HG03175 (cell line): Measurements from ENCODE around the gene DGCR8.
"Not testable (repeated sequence)": the region's sequence is repeated elsewhere in the genome, so short reads cannot be mapped to it uniquely, and the experiment has no call there.

ENCODE experiments used
- ATAC-seq: cut with Tn5 transposase; IDR thresholded peaks from one replicate; pipeline ENCODE4 v1.9.1; 2021; ENCODE audit warnings: mild to moderate bottlenecking, moderate library complexity; ENCODE audit not compliant: unreplicated experiment

The DGCR8 gene

DNA sequence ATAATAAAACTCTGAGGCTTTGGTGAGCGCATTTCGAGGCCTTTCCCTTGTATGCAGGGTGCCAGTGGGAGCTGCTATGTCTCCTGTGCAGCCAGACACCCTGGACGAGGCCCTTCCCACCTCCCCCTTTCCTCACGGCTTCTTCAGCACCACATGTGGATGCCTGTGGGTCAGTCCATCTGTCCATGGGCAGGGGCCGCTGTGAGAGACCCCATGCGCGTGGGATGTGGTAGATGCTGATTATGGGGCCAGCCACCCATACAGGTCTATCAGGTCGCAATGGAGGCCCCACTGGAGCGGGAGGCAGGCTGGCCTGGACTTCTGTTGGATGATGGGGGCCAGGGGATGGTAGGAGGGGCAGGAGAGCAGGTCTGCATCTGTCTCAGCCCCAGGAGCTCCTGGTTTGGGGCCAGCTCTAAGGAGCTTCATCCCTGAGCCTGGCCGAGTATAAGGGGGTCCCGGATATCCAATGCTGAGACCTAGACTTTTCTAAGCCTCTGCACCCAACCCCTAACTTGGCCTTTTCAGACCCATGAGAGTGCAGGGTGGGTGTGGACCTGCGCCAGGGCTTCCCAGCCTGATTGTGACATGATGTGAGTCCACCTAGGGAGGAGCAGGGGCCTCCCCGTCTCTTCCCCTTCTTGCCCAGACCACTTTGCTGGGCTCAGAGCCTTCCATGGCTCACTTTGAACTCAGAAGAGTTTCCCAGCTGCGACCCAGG is 14.0 kb upstream of the DGCR8 start:
- no peak for ATAC-seq

- no peak for ATAC-seq
Measured at GRCh38 chr22:20066617-20067383, 13.2 kb upstream of the DGCR8 start.

GRCh38 chr22:20067384-20067682 is 12.7 kb upstream of the DGCR8 start:
- ATAC-seq, result not testable (repeated sequence)

DNA sequence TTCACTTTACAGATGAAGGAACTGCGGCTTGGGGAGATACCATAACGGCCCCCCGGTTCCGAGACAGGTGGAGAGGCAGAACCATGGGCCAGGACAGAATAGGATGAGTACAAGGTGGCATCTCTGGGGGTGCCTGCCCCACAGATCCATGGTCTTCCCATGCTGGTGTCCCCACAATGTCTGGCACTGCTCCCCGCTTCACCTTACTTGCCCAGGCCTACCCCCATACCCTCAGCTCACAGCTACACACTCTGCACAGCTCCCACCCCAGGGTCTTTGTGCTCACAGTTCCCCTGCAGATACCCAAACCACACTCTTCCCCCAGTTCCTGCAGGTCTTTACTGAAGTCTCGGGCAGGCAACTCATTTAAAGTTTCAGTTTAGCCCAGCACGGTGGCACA is 11.4 kb upstream of the DGCR8 start:
- no peak for ATAC-seq

DNA sequence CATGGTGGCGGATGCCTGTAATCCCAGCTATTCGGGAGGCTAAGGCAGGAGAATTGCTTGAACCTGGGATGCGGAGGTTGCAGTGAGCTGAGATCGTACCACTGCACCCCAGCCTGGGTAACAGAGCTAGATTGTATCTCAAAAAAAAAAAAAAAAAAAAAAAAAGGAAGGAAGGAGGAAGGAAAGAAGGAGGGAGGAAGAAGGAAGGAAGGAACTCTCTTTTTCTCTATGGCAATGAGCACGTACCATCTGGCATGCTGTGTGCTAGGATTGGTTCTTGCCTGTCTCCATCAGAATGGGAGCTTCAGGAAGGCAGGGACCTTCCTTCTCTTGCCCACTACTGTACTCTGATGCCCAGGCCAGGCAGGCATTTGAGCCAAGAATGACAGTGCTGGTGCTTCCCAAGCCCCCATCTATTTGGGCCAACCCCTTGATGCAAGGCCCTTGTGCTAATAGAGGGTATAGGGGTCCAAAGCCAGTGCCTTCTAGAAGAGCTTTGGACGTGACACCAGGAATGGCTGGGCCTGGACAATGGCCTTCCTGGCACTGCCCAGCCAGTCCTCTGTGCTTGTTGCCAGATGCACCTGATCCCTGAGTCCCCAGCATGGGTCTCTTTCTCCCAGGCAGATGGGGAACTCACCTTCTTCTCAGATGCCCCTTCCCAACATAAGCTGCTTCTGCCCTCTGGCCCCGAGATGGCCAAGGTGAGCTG is 10.6 kb upstream of the DGCR8 start:
- no peak for ATAC-seq

DNA sequence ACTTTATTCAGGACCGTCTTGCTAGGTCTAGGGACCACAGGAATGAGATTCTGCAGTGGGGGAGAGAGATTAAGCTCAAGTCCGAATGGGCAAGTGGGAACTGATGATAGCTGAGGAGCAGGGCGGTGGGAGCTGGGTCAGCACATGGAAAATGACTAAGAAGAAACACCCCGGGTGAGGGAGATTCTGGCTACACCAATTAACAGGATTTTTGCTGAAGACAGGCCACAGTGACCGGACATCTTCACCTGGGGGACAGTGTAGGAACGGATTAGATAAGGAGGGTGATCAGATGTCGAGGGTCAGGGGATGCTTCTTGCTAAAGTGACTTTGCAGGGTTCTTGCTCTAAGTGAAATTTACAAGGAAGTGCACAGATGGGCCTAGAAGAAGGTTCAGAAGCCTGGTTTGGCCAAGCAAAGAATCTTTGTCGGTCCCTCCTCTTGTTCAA is 8.5 kb upstream of the DGCR8 start:
- no peak for ATAC-seq

DNA sequence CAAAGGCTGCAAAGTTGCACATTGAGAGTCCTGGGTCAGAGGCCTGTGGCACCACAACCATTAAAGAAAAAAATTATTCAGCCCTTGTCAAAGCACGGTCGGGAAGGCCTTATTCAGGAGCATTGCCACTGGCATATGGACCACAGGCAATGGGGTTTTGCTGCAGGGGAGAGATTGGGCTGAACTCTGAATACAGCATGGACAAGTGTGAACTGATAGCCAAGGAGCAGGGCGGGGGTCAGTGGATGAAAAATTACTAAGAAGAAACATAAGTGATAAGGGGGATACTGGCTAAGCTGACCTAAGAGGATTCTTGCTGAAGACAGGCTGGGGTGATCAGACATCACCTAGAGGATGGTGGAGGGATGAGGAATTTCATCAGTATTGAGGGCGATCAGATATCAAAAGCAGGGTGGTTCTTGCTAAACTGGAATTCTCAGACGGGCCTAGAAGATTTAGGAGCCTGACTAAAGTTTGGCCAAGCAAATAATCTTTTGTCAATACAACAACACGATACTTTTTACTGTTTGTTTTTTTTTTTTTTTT is 3.3 kb upstream of the DGCR8 start:
- ATAC-seq, result no peak

GRCh38 chr22:20080445-20080775 is 369 bp downstream of the DGCR8 start:
- ATAC-seq, result peak; percentile 70

GRCh38 chr22:20080776-20081654 is 974 bp downstream of the DGCR8 start:
- ATAC-seq, result no peak

- ATAC-seq, result no peak
Measured at GRCh38 chr22:20083157-20083890, 3.3 kb downstream of the DGCR8 start.

DNA sequence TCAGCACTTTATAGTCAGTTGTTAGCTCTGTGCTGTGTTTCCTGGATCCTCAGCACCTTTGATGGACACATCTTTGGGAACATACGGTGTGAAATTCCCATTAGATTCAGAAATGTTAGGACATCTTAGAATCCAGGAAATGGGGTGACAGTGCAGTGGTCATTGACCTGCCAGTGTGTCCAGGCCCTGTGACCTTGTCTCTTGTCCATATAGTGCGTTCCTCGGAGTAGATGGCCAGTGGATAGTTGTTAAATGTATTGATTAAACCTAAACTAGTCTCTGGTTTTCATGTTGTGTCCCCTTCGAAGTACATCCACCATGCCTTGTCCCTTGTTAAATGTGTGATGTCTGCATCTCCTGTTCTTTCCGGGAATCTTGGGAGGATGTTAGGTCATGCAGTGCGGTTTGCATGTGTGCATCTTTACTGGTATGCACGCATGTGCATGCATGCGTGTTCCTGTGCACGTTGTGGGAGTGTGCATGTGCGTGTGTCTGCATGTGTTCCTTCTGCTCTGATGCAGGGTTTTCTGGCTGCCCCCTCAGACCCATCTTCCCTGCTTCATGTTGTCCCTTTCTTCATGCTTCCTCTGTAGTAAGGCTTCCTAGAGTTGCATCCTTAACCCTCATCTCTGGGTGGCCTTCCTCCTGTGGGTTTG is 4.0 kb downstream of the DGCR8 start:
- ATAC-seq, result no peak

DNA sequence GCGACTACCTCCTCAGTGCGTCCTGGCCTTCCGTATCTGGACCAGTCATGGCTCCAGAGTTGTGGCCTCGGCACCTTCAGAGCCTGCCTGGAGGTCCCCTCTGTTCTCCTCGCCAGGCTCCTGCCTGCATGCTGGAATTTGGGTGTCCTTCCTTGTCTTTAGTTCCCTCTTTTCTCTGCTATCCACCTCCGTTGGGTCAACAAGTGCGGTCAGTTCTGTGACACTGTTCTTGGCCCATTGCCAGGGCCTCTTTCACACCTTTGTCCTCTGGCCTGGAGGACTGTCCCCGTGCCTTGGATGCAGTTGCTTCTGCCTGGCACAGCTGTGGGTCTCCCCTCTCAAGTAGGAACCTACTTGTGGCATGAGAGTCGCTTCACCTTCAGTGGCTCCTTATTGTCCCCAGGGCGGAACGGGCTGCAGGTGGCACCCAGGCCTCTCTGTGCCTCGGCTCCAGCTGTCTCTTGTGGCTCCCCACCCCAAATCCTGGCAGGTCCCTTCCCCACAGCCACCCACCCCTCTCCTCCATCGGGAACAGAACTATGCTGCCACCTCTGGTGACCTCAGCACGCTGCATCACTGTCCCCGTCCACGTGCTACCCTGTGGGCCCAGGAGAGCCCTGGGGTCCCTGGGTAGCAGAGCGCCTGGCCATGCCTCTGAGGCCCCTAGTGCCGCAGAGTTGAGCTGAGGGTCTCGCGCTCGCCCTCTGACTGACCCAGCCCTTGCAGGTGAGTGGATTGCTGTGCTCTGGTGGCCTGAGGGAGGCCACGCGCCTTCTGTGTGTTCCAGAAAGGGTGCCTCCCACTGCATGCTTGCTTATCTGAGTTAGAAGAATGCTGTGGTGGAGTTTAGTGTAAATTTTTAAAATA is 4.7 kb downstream of the DGCR8 start:
- ATAC-seq, result no peak

DNA sequence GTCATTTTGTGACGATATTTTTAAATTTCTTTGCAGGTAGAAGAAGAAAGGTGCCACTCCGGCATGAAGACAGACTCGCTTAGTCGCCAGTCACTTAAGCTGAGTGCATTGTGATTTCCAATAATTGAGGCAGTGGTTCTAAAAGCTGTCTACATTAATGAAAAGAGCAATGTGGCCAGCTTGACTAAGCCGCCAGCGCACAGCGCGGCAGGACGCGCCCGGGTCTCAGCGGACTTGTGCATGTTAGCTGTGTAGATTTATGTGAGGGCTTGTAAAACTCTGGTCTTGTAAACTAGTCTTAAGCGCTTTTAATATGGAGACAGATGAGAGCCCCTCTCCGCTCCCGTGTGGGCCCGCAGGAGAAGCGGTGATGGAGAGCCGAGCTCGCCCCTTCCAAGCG is 5.6 kb downstream of the DGCR8 start:
- ATAC-seq, result no peak

- ATAC-seq, result no peak
Measured at GRCh38 chr22:20086101-20086599, 6.1 kb downstream of the DGCR8 start.

GRCh38 chr22:20086763-20087162 is 6.7 kb downstream of the DGCR8 start:
- ATAC-seq, result no peak

DNA sequence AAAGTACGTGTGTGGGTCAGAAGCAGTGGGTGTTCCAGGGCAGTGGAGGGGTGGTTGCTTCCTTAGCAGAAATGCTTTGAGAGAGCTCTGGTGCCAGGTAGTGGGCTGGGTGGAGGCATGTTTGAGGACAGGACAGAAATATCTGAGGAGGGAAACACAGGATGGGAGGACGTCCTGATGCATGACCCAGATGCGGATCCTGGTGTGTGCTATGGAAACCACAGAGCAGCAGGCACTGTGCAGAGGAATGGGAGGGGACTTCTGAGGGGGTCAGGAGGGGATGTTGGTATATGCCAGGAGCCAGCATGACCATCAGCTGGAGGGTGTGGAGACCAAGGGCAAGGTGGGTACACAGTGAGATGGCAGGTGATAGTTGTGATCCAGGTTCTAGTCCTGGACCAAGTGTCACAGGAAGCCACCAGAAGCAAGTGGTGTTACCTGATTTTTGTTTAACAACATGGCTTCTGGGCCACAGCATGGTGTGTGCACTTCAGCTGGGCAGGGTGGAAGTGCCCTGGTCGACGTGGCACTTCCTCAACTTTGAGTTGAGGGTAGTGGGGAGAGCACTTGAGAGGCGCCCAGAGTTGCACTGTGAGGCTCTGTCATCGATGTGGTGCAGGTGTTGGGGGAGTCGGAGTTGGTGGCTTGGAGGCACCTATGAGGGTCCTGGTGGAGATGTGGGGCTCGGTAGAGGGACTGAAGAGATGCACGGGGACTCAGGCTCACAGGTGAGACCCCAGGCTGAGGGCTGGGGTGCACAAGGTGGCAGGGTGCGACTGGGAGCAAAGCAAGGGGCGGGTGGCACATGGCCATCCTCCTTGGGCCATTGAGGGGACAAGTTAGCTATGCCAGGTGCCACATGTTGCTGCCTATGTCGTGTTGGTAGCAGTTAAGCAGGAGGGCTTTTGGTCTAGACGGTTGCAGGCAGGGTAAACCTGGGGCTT is 7.5 kb downstream of the DGCR8 start:
- ATAC-seq, result no peak

GRCh38 chr22:20088263-20088648 is 8.2 kb downstream of the DGCR8 start:
- no peak for ATAC-seq
